Stimulated activated CD8-positive, alpha-beta memory T cell treated with anti-CD3 and anti-CD28 coated beads, Interleukin-15, amount 100 ng/mL, for 1 hour (primary cell): ENCODE data around the gene RHEB.

Experiments
- DNase-seq: peaks from one replicate; pipeline ENCODE4 v3.0.0-alpha.2; 2020; ENCODE audit warnings: low read depth

Gene RHEB

GRCh38 chr7:151470711-151471110 is 49.0 kb downstream of the RHEB start:
- DNase-seq = no peak

GRCh38 chr7:151469281-151469680 is 50.4 kb downstream of the RHEB start:
- no peak for DNase-seq

GRCh38 chr7:151468217-151469018 is 51.3 kb downstream of the RHEB start:
- DNase-seq = no peak

- DNase-seq = no peak
These were observed 54.5 kb downstream of the RHEB start for GRCh38 chr7:151465169-151465568.

GRCh38 chr7:151462306-151462779 is 57.4 kb downstream of the RHEB start:
- no peak for DNase-seq

GRCh38 chr7:151461942-151462230 is 57.8 kb downstream of the RHEB start:
- no peak for DNase-seq

- DNase-seq = no peak
These were observed 58.4 kb downstream of the RHEB start for GRCh38 chr7:151461096-151461941.

GRCh38 chr7:151460474-151460855 is 59.2 kb downstream of the RHEB start:
- DNase-seq = no peak

GRCh38 chr7:151459726-151460473 is 59.8 kb downstream of the RHEB start:
- DNase-seq = no peak

GRCh38 chr7:151457534-151457933 is 62.2 kb downstream of the RHEB start:
- DNase-seq = no peak

GRCh38 chr7:151456782-151457181 is 62.9 kb downstream of the RHEB start:
- no peak for DNase-seq

- DNase-seq = no peak
These were observed 63.4 kb downstream of the RHEB start for GRCh38 chr7:151456276-151456675.

- DNase-seq = no peak
These were observed 64.0 kb downstream of the RHEB start for GRCh38 chr7:151455690-151456089.

- no peak for DNase-seq
These were observed 64.7 kb downstream of the RHEB start for GRCh38 chr7:151454932-151455530.

- DNase-seq = no peak
These were observed 65.4 kb downstream of the RHEB start for GRCh38 chr7:151454305-151454704.

- no peak for DNase-seq
These were observed 66.3 kb downstream of the RHEB start for GRCh38 chr7:151453326-151453791.

- DNase-seq = no peak
These were observed 66.9 kb downstream of the RHEB start for GRCh38 chr7:151452680-151453325.

- DNase-seq = no peak
These were observed 67.8 kb downstream of the RHEB start for GRCh38 chr7:151451626-151452571.

GRCh38 chr7:151451156-151451555 is 68.5 kb downstream of the RHEB start:
- no peak for DNase-seq

GRCh38 chr7:151449990-151450389 is 69.7 kb downstream of the RHEB start:
- DNase-seq = no peak
